Activated CD4-positive, alpha-beta T cell treated with anti-CD3 and anti-CD28 coated beads, Interleukin-2, amount 50 U/mL, for 16 hours (primary cell): ENCODE measurements around the gene STIM1.

Experiments
- DNase-seq: peaks from one replicate; pipeline ENCODE4 v3.0.0-alpha.2; 2020

The STIM1 gene

DNA sequence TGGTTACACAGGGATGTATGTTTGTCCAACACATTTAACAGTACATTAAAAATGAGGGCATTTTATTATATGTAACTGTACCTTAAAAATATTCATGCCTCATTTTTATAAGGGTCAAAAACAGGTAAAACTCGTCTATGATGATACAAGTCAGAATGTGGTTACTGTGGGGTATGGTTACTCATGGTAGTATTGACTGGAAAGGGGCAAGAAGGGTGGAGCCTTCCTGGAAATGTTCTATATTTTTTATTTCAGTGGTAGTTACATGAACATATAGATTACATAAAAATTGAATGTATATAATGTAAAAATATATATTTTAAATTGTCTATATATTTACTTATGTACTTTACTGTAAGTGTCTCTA lies 99.8 kb downstream of the STIM1 start:
- DNase-seq, result peak; percentile 65

GRCh38 chr11:3956038-3956437 lies 100.6 kb downstream of the STIM1 start:
- DNase-seq, result no peak

DNA sequence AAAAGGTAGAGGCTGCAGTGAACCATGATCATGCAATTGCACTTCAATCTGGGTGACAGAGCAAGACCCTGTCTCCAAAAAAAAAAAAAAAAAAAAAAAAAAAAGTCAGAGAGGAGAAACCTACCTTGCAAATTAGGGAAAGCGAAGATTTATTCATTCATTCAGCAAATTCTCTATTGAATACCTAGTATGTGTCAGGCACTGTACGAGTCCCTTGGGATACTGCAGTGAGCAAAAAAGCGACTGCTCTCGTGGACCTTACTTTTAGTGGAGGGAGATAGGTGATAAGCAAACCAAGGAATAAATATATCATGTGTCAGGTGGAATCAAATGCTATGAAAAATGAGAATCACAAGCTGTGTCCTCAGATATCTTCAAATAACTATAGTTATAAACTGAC lies 101.3 kb downstream of the STIM1 start:
- no peak for DNase-seq

DNA sequence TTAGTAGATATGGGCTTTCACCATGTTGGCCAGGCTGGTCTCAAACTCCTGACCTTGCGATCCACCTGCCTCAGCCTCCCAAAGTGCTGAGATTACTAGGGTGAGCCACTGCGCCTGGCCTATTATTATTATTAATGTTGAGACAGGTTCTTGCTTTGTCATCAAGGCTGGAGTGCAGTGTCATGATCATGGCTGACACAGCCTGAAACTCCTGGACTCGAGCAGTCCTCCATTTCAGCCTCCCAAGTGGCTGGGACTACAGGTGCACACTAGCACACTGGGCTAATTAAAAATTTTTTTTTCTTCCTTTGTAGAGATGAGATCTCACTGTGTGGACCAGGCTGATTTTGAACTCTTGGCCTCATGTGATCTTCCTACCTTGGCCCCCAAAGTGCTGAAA lies 102.0 kb downstream of the STIM1 start:
- DNase-seq, result no peak

DNA sequence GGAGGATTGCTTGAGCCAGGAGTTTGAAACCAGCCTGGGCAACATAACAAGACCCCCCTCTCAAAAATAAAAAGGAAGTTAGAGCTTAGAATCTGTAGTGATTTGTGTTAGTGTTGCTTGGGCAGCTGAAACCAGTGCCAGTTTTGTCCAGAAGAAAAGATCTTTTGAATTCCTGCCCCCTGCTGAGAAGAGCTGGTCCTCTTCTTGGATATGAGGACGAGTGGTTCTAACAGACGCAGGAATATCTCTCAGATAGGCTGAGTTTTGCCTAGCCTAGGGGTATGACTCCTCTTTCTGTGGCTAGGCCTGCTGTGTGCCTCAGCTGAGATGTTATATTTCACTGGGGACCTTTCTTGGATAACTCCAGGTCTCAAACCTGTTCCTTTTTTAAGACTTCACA lies 102.8 kb downstream of the STIM1 start:
- no peak for DNase-seq

- peak; percentile 45 for DNase-seq
These were observed 103.8 kb downstream of the STIM1 start for GRCh38 chr11:3959015-3959902.

DNA sequence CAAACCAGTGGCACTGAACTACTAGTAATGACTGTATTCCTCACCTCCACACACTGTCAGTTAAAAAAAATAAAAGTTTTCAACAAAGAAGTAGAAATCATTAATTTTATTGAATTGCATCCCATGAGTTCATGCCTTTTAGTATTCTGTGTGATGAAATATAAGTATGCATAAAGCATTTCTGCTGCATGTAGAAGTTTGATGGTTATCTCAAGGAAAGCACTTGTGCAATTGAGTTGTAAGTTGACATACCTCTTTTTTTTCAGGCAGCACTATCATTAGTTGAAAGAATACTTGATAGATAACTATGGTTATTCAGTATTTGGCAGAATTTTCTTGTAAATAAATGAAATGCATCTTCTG lies 104.4 kb downstream of the STIM1 start:
- DNase-seq, result no peak

GRCh38 chr11:3962406-3962840 lies 107.0 kb downstream of the STIM1 start:
- DNase-seq, result no peak

GRCh38 chr11:3964056-3964455 lies 108.6 kb downstream of the STIM1 start:
- DNase-seq, result no peak

DNA sequence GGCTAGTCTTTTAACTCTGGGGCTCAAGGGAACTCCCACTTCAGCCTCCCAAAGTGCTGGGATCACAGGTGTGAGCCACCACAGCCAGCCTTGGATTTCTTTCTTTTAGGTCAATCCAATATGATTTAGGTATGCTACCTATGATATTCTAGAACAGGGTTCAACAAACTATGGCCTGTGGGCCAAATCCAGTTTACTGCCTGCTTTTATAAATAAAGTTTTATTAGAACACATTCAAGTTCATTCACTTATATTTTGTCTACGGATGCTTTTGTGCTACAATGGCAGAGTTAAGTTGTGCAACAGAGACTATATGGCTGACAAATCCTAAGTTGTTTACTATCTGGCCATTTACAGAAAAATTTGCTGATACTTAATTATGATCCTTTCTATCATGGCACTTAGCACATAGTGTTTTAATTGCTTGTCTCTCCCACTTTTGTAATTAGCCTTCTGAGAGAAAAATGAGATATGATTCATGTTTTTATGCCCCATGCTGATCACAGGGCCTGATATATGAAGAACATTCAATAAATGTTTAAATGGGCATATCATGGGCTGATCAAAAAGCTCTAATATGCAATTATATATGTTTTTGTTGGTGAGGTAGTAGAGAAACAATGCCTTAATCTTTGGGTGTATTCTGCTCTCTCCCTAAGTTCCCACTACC lies 109.6 kb downstream of the STIM1 start:
- DNase-seq, result no peak

GRCh38 chr11:3967695-3968094 lies 112.2 kb downstream of the STIM1 start:
- no peak for DNase-seq

DNA sequence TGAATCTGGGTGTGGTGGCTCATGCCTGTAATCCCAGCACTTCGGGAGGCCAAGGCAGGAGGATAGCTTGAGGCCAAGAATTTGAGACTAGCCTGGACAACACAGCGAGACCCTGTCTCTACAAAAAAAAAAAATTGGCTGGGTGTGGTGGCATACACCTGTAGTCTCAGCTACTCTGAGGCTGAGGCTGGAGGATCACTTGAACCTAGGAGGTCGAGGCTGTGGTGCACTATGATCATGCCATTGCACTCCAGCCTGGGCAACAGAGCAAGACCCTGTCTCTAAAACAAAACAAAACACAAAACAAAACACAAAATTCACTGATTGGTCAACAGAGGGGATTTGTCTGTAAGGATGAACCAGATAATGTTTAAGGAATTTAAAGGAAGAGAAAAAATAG lies 113.7 kb downstream of the STIM1 start:
- no peak for DNase-seq

DNA sequence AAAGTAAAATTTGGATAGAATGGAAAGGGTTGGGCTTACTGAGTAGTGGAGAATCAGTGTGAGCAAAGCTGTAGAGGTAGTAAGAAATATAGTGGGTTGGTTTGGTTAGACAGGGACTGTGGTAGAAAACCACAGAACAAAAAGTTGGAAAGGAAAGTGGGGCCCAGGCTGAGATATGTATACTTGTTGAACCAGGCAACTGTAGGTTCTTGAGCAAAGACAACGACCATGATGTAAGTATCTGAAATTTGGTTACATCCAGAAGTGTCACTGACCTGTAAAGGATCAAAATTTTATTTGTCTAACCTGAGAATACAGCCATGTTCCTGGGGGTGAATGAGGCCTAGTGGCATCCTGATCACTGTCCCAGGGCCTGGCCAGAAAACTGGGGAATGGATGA lies 114.1 kb downstream of the STIM1 start:
- DNase-seq, result peak; percentile 55

- peak; percentile 44 for DNase-seq
These were observed 114.6 kb downstream of the STIM1 start for GRCh38 chr11:3970108-3970507.

GRCh38 chr11:3971756-3972404 lies 116.4 kb downstream of the STIM1 start:
- DNase-seq, result no peak

GRCh38 chr11:3972431-3972830 lies 117.0 kb downstream of the STIM1 start:
- no peak for DNase-seq

DNA sequence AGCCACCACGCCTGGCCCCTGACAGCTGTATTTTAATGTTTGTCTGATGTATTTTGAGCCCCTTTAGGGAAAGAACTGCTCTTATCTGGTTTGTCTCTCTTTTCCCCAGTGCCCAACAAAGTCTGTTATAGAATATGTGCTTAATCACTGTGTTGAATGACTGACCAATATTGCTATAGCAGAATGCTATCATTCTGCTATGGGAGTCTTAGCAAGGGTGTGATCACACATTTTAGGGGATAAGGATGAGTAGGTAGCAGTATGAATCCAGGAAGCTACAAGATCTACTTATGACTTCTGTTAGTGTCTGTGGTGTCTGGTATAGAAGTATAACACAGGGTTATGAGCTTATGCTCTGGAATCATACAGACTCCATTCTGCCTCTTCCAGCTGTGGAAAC lies 121.6 kb downstream of the STIM1 start:
- DNase-seq, result no peak

DNA sequence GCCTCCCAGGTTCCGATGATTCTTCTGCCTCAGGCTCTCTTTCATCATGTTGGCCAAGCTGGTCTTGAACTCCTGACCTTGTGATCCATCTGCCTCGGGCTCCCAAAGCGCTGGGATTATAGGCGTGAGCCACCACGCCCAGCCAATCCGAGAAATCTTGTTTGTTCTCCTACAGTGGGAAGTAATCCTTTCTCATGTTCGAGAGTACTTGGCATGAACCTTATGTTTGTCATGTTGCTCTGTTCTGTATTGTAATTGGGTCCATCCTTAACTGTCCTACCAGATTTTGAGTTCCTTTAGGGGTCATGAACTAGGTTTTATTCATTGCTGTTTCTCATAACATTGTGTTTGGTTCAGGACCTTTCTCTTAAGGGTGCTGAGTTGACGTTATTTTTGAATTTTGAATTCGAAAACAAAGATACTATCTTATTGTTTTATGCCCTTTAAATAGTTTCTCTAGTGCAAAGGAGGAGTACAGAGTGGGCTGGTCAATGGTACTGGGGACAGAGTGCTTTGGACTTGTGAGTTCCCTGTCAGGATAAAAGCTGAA lies 125.7 kb downstream of the STIM1 start:
- no peak for DNase-seq

DNA sequence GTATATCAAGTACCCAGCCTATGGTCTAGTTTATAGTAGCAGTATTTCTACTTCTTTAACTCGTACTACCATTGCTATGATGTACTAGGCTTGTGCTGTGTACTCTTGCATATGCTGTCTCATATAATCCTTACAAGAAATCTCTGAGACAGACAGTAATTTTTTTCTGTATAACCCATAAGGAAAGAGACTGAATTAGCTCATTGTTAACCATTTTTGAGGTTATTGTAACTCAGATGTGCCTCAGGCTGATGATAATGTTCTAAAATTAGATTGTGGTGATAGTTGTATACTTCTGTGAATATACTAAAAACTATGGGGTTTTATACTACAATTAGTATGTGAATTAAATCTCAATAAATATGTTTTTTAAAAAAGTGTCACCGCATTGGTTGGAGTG lies 127.0 kb downstream of the STIM1 start:
- no peak for DNase-seq

GRCh38 chr11:3983101-3983500 lies 127.6 kb downstream of the STIM1 start:
- DNase-seq, result no peak

- peak; percentile 38 for DNase-seq
These were observed 129.4 kb downstream of the STIM1 start for GRCh38 chr11:3984896-3985295.

- DNase-seq, result no peak
These were observed 130.2 kb downstream of the STIM1 start for GRCh38 chr11:3985631-3986030.

- DNase-seq, result no peak
These were observed 130.8 kb downstream of the STIM1 start for GRCh38 chr11:3986301-3986700.
